Liver (tissue), 9 donors: ENCODE results near the gene ITPKA. TPM values are rescaled to one million over a fixed set of nuclear protein-coding genes. Genes with fewer than 3 reads are reported as not detected.

Experiments used
- DNase-seq: peaks from one replicate; pipeline ENCODE4 v3.0.0-alpha.2; 2017; ENCODE audit warnings: low spot score
- H3K27ac ChIP-seq, 2 donors: one replicate each; pipeline ENCODE4 v1.7.0; 2013; ENCODE audit warnings: inconsistent platforms in 2 of 2, low read length in 2 of 2, control low read depth in 1 of 2, low read depth in 1 of 2, mild to moderate bottlenecking in 1 of 2
- H3K27me3 ChIP-seq, 4 donors: one replicate each; pipeline versions ENCODE4 v1.6.1 to v1.7.0; 2013; ENCODE audit warnings: low read length in 3 of 4, inconsistent platforms in 1 of 4, mild to moderate bottlenecking in 1 of 4, moderate library complexity in 1 of 4; ENCODE audit not compliant: control insufficient read depth in 4 of 4, insufficient read depth in 4 of 4
- H3K36me3 ChIP-seq, 4 donors: one replicate each; pipeline versions ENCODE4 v1.6.1 to v1.7.0; 2013; ENCODE audit warnings: low read length in 3 of 4, mild to moderate bottlenecking in 3 of 4, low read depth in 1 of 4, moderate library complexity in 1 of 4; ENCODE audit not compliant: control insufficient read depth in 4 of 4, insufficient read depth in 3 of 4
- H3K4me1 ChIP-seq, 4 donors: one replicate each; pipeline versions ENCODE4 v1.6.1 to v1.7.0; 2013; ENCODE audit warnings: low read length in 3 of 4, mild to moderate bottlenecking in 3 of 4, moderate library complexity in 1 of 4; ENCODE audit not compliant: control insufficient read depth in 4 of 4, insufficient read depth in 4 of 4
- H3K4me3 ChIP-seq, 3 donors: one replicate each; pipeline versions ENCODE4 v1.6.1 to v1.7.0; 2013; ENCODE audit warnings: low read length in 3 of 3, control low read depth in 1 of 3, low read depth in 1 of 3, mild to moderate bottlenecking in 1 of 3
- H3K9ac ChIP-seq, 2 donors: one replicate each; pipeline ENCODE4 v1.7.0; 2013; ENCODE audit warnings: low read length in 2 of 2, mild to moderate bottlenecking in 2 of 2, moderate library complexity in 2 of 2, control low read depth in 1 of 2, low read depth in 1 of 2
- H3K9me3 ChIP-seq, 4 donors: one replicate each; pipeline versions ENCODE4 v1.6.1 to v1.7.0; 2013; ENCODE audit warnings: low read length in 3 of 4; ENCODE audit not compliant: control insufficient read depth in 4 of 4
- ATF3 ChIP-seq: IDR thresholded peaks from 2 replicates; pipeline ENCODE4 v1.6.1; 2016; ENCODE audit warnings: antibody characterized with exemption
- CTCF ChIP-seq: fragments of 150-350 bp; IDR thresholded peaks from 2 replicates; pipeline ENCODE4 v1.5.1; 2017; ENCODE audit warnings: improper control_type of control experiment, low read depth, low read length; ENCODE audit not compliant: missing input control
- EGR1 ChIP-seq, 2 donors: IDR thresholded peaks; 2 replicates each; pipeline ENCODE4 v1.6.1; 2016 to 2018; ENCODE audit warnings: antibody characterized with exemption in 2 of 2, low read depth in 2 of 2
- FOXA1 ChIP-seq: IDR thresholded peaks from 2 replicates; pipeline ENCODE4 v1.6.1; 2016; ENCODE audit warnings: antibody characterized with exemption
- FOXA2 ChIP-seq: IDR thresholded peaks from 2 replicates; pipeline ENCODE4 v1.6.1; 2016; ENCODE audit warnings: antibody characterized with exemption
- GABPA ChIP-seq, 2 donors: IDR thresholded peaks in 1 of 2; conservative IDR thresholded peaks in 1 of 2; 2 replicates each; pipeline ENCODE4 v1.6.1; 2016; ENCODE audit warnings: antibody characterized with exemption in 2 of 2, mild to moderate bottlenecking in 1 of 2, moderate library complexity in 1 of 2
- HNF4A ChIP-seq, 2 donors: conservative IDR thresholded peaks; 2 replicates each; pipeline ENCODE4 v1.6.1; 2016; ENCODE audit warnings: antibody characterized with exemption in 2 of 2, mild to moderate bottlenecking in 2 of 2
- HNF4G ChIP-seq: IDR thresholded peaks from 2 replicates; pipeline ENCODE4 v1.6.1; 2016; ENCODE audit warnings: antibody characterized with exemption
- JUND ChIP-seq, 2 donors: IDR thresholded peaks; 2 replicates each; pipeline ENCODE4 v1.6.1; 2016; ENCODE audit warnings: antibody characterized with exemption in 2 of 2
- NR2F2 ChIP-seq: IDR thresholded peaks from 2 replicates; pipeline ENCODE4 v1.6.1; 2016; ENCODE audit warnings: antibody characterized with exemption
- RAD21 ChIP-seq, 2 donors: IDR thresholded peaks; 2 replicates each; pipeline ENCODE4 v1.6.1; 2016; ENCODE audit warnings: antibody characterized with exemption in 2 of 2, mild to moderate bottlenecking in 2 of 2
- REST ChIP-seq: IDR thresholded peaks from 2 replicates; pipeline ENCODE4 v1.6.1; 2016; ENCODE audit warnings: antibody characterized with exemption, mild to moderate bottlenecking
- RXRA ChIP-seq, 2 donors: IDR thresholded peaks; 2 replicates each; pipeline ENCODE4 v1.6.1; 2017 to 2018; ENCODE audit warnings: antibody characterized with exemption in 2 of 2, mild to moderate bottlenecking in 1 of 2
- SP1 ChIP-seq: IDR thresholded peaks from 2 replicates; pipeline ENCODE4 v1.6.1; 2018; ENCODE audit warnings: antibody characterized with exemption, mild to moderate bottlenecking
- TAF1 ChIP-seq: conservative IDR thresholded peaks from 2 replicates; pipeline ENCODE4 v1.6.1; 2016; ENCODE audit warnings: antibody characterized with exemption, mild to moderate bottlenecking
- YY1 ChIP-seq: IDR thresholded peaks from 2 replicates; pipeline ENCODE4 v1.6.1; 2016; ENCODE audit warnings: antibody characterized with exemption, mild to moderate bottlenecking
- ZBTB33 ChIP-seq: IDR thresholded peaks from 2 replicates; pipeline ENCODE4 v1.6.1; 2016; ENCODE audit warnings: antibody characterized with exemption
- WGBS: extraction: QIAGEN DNeasy Blood & Tissue Kit; methylation state at CpG from one replicate; pipeline ENCODE4 v1.1.7; 2013; 5-methylcytosine and 5-hydroxymethylcytosine counted together
- polyA plus RNA-seq, 2 donors: library from polyadenylated mRNA; stranded (reverse) in 1 of 2; unstranded in 1 of 2; fragments of 200-250 nt in 1 of 2; fragments of >200 nt in 1 of 2; fragmentation: Nextera tagmentation in 1 of 2; extraction: Ambion mirVana in 1 of 2; gene quantifications; one replicate each; pipeline versions ENCODE4 v1.2.1 to v1.2.3, GENCODE V29; 2013 to 2015
- total RNA-seq, 2 donors: library from RNA; depleted of rRNA; stranded (reverse); fragments of >200 nt; gene quantifications; one replicate each; pipeline ENCODE4 v1.2.3, GENCODE V29; 2014
- TF ChIP-seq, protein P1 (sequence below): IDR thresholded peaks from 2 replicates; pipeline ENCODE4 v1.6.1; 2016; ENCODE audit warnings: antibody characterized with exemption
- donor health status: healthy.
- donor health status: healthy.
- donor health status: healthy.
- donor health status: healthy.
- donor health status: healthy.

ITPKA gene
- total and polyA plus RNA-seq, 4 donors, result 0.36 to 2.4 (median 1.2) TPM

DNA sequence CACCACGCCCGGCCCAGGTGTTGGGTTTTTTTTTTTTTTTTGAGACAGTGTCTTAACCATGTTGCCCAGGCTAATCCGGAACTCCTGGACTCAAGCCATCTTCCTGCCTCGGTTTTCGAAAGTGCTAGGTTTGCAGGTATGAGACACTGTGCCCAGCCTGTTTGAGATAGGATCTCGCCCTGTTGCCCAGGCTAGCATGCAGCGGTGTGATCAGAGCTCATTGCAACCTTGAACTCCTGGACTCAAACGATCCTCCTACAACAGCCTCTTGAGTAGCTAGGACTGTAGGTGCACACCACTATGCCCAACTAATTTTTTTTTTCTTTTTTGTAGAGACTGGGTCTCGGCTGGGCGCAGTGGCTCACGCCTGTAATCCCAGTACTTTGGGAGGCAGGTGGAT is 20.3 kb upstream of the ITPKA start:
- Histone ChIP-seq H3K9ac (no peak overlapping the region), H3K9me3 (no peaks in the 10 kb centered on the region), H3K36me3 (peaks cover 11 to 55% (median 46%) of the 10 kb centered on the region in 4 donors), H3K27ac (no peak overlapping the region), H3K4me3 (no peak overlapping the region), H3K4me1 (peaks cover 4 to 11% (median 9%) of the 10 kb centered on the region in 4 donors), H3K27me3 (no peaks in the 10 kb centered on the region)
- TF ChIP-seq JUND (IDR thresholded peaks at IDR 0.05), result no peak
- no peak for TF ChIP-seq RAD21 (IDR thresholded peaks at IDR 0.05)
- TF ChIP-seq ATF3, result no peak
- TF ChIP-seq CTCF, result no peak
- TF ChIP-seq, protein P1, sequence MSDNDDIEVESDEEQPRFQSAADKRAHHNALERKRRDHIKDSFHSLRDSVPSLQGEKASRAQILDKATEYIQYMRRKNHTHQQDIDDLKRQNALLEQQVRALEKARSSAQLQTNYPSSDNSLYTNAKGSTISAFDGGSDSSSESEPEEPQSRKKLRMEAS, result no peak
- no peak for TF ChIP-seq REST
- TF ChIP-seq HNF4A (conservative IDR thresholded peaks at IDR 0.05), result no peak
- no peak for TF ChIP-seq RXRA (IDR thresholded peaks at IDR 0.05)
- no peak for TF ChIP-seq FOXA1
- no peak for TF ChIP-seq FOXA2
- no peak for TF ChIP-seq ZBTB33
- no peak for TF ChIP-seq EGR1 (IDR thresholded peaks at IDR 0.05; ENCODE audit: low read depth in 2 of 2)
- no peak for TF ChIP-seq TAF1
- TF ChIP-seq SP1, result no peak
- TF ChIP-seq NR2F2, result no peak
- DNase-seq, result no peak
- 78% methylated on average over 11 of the region's 11 CpGs for WGBS

- peak overlapping the region in 1 of 2 donors; percentile 63 for H3K27ac ChIP-seq
- H3K9ac ChIP-seq, result no peak overlapping the region
- no peak for DNase-seq
- no peak for TF ChIP-seq TAF1
- TF ChIP-seq FOXA1, result no peak
- peak; percentile 27 to 42 for TF ChIP-seq RAD21 (IDR thresholded peaks at IDR 0.05)
- no peak for TF ChIP-seq CTCF
- TF ChIP-seq, protein P1, result no peak
- TF ChIP-seq GABPA (IDR thresholded peaks at IDR 0.05 in 1 of 2, conservative IDR thresholded peaks at IDR 0.05 in 1 of 2), result no peak
- no peak for TF ChIP-seq ATF3
- TF ChIP-seq FOXA2, result peak; percentile 17
- no peak for TF ChIP-seq HNF4G
- no peak for TF ChIP-seq ZBTB33
- peak in 1 of 2 donors; percentile 50 for TF ChIP-seq RXRA (IDR thresholded peaks at IDR 0.05)
- TF ChIP-seq SP1, result no peak
- peak; percentile 48 for TF ChIP-seq YY1
Observed at GRCh38 chr15:41474436-41474835, 19.2 kb upstream of the ITPKA start.

More at GRCh38 chr15:41474436-41474835, 19.2 kb upstream of the ITPKA start:
- peaks cover 9 to 60% (median 52%) of the 10 kb centered on the region in 4 donors for H3K36me3 ChIP-seq
- peaks cover 4 to 11% (median 9%) of the 10 kb centered on the region in 4 donors for H3K4me1 ChIP-seq
- WGBS, result 47% methylated on average over 8 of the region's 8 CpGs
- no peaks in the 10 kb centered on the region for H3K9me3 ChIP-seq
- no peak overlapping the region for H3K4me3 ChIP-seq
- no peaks in the 10 kb centered on the region for H3K27me3 ChIP-seq
